ENCODE results near the gene PDE11A. TPM values are rescaled to one million over a fixed set of nuclear protein-coding genes. Genes with fewer than 3 reads are reported as not detected.
A peak's percentile ranks its signal among the peaks of the same experiment; 100 is the strongest.

Gene PDE11A
- total RNA-seq, 2 donors from 2014 or later: 1.5 to 1.9 TPM

DNA sequence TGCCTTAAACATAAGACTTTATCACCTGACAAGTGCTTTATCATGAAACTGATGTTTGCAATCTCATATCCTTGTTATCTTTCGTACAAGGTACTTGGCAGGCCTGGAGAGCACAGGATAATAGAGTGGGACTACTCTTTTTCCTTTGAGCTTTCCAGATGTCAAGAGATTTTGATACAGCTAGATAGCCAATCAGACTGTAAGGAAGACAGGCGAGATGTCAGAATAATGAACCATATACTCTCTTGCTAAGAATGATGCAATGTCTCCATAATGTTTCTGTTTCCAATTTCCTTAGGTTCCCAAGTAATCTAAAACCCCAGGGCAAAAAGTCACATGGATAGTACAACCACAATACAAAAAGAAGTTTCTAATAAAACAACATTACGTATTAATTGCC is 313.1 kb downstream of the PDE11A start:
- Histone ChIP-seq H3K36me3 (ENCODE audit: control insufficient read depth, insufficient read depth, low read length) (no peaks in the 10 kb centered on the region), H3K27ac (ENCODE audit: low read depth, low read length) (no peak overlapping the region), H3K27me3 (ENCODE audit: control insufficient read depth, insufficient read depth, low read length, poor library complexity, severe bottlenecking) (peaks cover 31% of the 10 kb centered on the region), H3K4me3 (ENCODE audit: low read length) (no peak overlapping the region), H3K9ac (ENCODE audit: extremely low read depth, low read length, poor library complexity, severe bottlenecking) (no peak overlapping the region), H3K4me1 (ENCODE audit: control insufficient read depth, insufficient read depth, low read length) (peaks cover 6% of the 10 kb centered on the region), H3K9me3 (ENCODE audit: control insufficient read depth, low read length) (no peaks in the 10 kb centered on the region)
- WGBS, 2 experiments (ENCODE audit: insufficient coverage in 1 of 2, insufficient read length in 1 of 2): 84 to 100% methylated on average over 3 of the region's 3 CpGs
- no peak overlapping the region for H3K27ac Mint-ChIP-seq
- H3K36me3 Mint-ChIP-seq (ENCODE audit: low read depth): no peaks in the 10 kb centered on the region
- H3K4me3 Mint-ChIP-seq: no peak overlapping the region
- peaks cover 43% of the 10 kb centered on the region for H3K4me1 Mint-ChIP-seq
- no peak for DNase-seq
- H3K27me3 Mint-ChIP-seq (ENCODE audit: insufficient read depth): peaks cover 34% of the 10 kb centered on the region
- no peaks in the 10 kb centered on the region for H3K9me3 Mint-ChIP-seq
- TF ChIP-seq, protein P1, sequence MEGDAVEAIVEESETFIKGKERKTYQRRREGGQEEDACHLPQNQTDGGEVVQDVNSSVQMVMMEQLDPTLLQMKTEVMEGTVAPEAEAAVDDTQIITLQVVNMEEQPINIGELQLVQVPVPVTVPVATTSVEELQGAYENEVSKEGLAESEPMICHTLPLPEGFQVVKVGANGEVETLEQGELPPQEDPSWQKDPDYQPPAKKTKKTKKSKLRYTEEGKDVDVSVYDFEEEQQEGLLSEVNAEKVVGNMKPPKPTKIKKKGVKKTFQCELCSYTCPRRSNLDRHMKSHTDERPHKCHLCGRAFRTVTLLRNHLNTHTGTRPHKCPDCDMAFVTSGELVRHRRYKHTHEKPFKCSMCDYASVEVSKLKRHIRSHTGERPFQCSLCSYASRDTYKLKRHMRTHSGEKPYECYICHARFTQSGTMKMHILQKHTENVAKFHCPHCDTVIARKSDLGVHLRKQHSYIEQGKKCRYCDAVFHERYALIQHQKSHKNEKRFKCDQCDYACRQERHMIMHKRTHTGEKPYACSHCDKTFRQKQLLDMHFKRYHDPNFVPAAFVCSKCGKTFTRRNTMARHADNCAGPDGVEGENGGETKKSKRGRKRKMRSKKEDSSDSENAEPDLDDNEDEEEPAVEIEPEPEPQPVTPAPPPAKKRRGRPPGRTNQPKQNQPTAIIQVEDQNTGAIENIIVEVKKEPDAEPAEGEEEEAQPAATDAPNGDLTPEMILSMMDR (conservative IDR thresholded peaks at IDR 0.05): no peak

DNA sequence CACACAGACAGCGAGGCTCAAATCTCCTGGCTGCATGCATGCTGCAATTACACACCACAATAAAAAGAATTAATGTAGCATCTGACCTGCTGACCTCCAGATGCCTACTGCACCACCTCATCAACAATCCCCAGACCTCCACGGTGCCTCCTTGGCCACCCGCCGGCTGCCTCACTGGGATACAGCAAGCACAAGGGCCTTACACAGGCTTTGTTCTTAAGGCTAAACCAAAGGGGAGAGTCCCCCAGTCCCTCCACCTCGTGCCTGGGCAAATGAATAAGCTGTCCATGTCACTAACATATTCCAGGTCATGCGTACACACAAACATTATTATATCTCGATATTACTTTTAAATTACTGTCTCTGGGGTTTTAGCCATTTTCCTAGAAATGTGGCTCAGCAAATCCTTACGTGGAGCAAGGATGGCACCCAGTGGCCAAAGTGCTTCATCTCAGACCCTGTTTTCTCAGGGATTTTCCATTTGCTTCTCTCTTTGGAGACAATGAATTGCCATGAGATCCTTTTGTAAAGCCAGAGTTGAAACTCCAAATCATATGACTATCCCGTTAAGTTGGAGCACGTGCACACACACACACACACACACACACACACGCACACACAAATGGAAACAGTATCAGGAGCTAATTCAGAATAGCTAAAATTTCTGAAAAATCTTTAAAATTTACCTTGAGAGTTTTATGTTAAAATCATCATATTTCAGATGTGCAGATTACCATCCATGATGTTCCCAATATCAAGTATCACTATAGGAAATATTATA is 313.8 kb downstream of the PDE11A start:
- no peak overlapping the region for H3K4me3 ChIP-seq (ENCODE audit: low read length)
- 16 to 35% methylated on average over 4 to 11 of the region's 11 CpGs for WGBS, 2 experiments (ENCODE audit: insufficient coverage in 1 of 2, insufficient read length in 1 of 2)
- no peak overlapping the region for H3K9ac ChIP-seq (ENCODE audit: extremely low read depth, low read length, poor library complexity, severe bottlenecking)
- Mint-ChIP-seq H3K27me3 (ENCODE audit: insufficient read depth) (peaks cover 34% of the 10 kb centered on the region), H3K9me3 (no peaks in the 10 kb centered on the region), H3K4me3 (no peak overlapping the region), H3K4me1 (peaks cover 49% of the 10 kb centered on the region), H3K36me3 (ENCODE audit: low read depth) (no peaks in the 10 kb centered on the region), H3K27ac (no peak overlapping the region)
- peaks cover 6% of the 10 kb centered on the region for H3K4me1 ChIP-seq (ENCODE audit: control insufficient read depth, insufficient read depth, low read length)
- H3K27me3 ChIP-seq (ENCODE audit: control insufficient read depth, insufficient read depth, low read length, poor library complexity, severe bottlenecking): peaks cover 31% of the 10 kb centered on the region
- H3K9me3 ChIP-seq (ENCODE audit: control insufficient read depth, low read length): no peaks in the 10 kb centered on the region
- TF ChIP-seq, protein P1 (conservative IDR thresholded peaks at IDR 0.05): peak; percentile 90
- H3K36me3 ChIP-seq (ENCODE audit: control insufficient read depth, insufficient read depth, low read length): no peaks in the 10 kb centered on the region
- H3K27ac ChIP-seq (ENCODE audit: low read depth, low read length): no peak overlapping the region
- DNase-seq: peak; percentile 82

DNA sequence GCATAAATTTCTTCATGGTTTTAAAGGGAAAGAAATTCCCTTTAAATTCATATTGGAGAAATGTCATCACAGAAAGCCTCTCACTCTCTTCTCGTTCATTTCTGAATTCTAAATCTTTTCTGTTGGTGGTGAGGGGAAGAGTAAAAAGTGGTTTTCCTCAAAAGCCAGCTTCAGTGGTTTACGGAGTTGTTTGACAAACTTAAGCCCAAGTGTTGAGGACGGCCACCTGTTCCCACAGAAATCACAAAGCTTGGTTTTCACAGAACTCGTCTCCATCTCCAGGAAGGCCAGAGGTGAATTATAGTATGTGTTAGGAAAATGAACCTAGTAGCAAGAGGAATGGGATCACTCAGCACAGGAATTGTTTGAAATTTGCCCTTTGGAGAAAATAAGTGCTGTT is 316.2 kb downstream of the PDE11A start:
- Mint-ChIP-seq H3K36me3 (ENCODE audit: low read depth) (no peaks in the 10 kb centered on the region), H3K4me3 (no peak overlapping the region), H3K27ac (no peak overlapping the region), H3K27me3 (ENCODE audit: insufficient read depth) (peaks cover 11% of the 10 kb centered on the region), H3K4me1 (peaks cover 43% of the 10 kb centered on the region), H3K9me3 (no peaks in the 10 kb centered on the region)
- Histone ChIP-seq H3K27ac (ENCODE audit: low read depth, low read length) (no peak overlapping the region), H3K9me3 (ENCODE audit: control insufficient read depth, low read length) (no peaks in the 10 kb centered on the region), H3K9ac (ENCODE audit: extremely low read depth, low read length, poor library complexity, severe bottlenecking) (no peak overlapping the region), H3K36me3 (ENCODE audit: control insufficient read depth, insufficient read depth, low read length) (no peaks in the 10 kb centered on the region), H3K27me3 (ENCODE audit: control insufficient read depth, insufficient read depth, low read length, poor library complexity, severe bottlenecking) (peaks cover 10% of the 10 kb centered on the region), H3K4me3 (ENCODE audit: low read length) (no peak overlapping the region), H3K4me1 (ENCODE audit: control insufficient read depth, insufficient read depth, low read length) (peaks cover 6% of the 10 kb centered on the region)
- TF ChIP-seq, protein P1 (conservative IDR thresholded peaks at IDR 0.05): no peak
- 80 to 95% methylated on average over 1 to 4 of the region's 4 CpGs for WGBS, 2 experiments (ENCODE audit: insufficient coverage in 1 of 2, insufficient read length in 1 of 2)
- DNase-seq: no peak
